ENCODE results near the gene NRXN3.

DNA sequence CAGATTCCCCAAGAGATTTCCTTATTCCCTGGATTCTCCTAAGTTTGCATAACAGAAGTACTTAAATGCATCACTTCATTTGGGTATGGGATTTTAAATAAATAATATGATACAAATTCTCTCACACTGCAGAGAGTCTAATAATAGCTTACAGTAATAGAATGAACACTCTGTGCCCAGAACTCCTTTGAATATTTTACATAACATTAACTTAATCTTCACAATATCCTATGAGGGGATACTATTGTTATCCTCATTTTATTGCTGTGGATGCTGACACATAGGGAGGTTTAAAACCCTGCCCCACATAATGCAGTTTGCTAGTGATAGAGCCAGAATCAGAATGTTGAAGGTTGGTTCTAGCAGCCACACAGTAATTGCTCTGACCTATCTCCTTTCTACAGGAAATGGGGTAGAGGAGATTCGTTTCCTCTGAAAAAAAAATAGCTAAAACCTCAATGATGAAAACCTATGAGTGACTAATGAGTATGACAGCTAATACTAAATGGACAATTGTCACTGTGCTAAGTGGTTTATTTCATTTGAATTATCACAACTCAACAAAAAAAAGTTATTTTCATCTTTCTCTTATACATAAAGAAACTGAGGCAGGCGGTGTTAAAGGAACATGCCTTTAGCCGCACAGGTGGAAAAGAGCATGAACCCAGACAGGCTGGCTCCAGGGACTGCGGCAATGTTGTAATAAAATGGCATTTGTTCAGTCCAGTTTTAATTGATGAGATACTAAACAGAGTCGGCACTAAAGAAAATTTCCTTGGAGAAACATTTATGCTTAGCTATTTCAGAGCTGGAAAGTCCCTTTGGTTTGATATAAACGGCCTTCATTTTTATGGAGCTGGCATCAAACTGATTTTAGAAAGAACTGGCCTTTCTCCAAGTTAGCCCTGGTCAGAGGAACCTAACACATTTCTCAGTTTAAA lies 880.9 kb downstream of the NRXN3 start:
- TF ChIP-seq JUND (IDR thresholded peaks at IDR 0.05) = no peak
- TF ChIP-seq, protein P1, sequence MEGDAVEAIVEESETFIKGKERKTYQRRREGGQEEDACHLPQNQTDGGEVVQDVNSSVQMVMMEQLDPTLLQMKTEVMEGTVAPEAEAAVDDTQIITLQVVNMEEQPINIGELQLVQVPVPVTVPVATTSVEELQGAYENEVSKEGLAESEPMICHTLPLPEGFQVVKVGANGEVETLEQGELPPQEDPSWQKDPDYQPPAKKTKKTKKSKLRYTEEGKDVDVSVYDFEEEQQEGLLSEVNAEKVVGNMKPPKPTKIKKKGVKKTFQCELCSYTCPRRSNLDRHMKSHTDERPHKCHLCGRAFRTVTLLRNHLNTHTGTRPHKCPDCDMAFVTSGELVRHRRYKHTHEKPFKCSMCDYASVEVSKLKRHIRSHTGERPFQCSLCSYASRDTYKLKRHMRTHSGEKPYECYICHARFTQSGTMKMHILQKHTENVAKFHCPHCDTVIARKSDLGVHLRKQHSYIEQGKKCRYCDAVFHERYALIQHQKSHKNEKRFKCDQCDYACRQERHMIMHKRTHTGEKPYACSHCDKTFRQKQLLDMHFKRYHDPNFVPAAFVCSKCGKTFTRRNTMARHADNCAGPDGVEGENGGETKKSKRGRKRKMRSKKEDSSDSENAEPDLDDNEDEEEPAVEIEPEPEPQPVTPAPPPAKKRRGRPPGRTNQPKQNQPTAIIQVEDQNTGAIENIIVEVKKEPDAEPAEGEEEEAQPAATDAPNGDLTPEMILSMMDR (IDR thresholded peaks at IDR 0.05; ENCODE audit: low read depth, low read length, missing input control) = no peak
- TF ChIP-seq, protein P2, sequence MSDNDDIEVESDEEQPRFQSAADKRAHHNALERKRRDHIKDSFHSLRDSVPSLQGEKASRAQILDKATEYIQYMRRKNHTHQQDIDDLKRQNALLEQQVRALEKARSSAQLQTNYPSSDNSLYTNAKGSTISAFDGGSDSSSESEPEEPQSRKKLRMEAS (IDR thresholded peaks at IDR 0.05) = no peak
- TF ChIP-seq, protein P3, sequence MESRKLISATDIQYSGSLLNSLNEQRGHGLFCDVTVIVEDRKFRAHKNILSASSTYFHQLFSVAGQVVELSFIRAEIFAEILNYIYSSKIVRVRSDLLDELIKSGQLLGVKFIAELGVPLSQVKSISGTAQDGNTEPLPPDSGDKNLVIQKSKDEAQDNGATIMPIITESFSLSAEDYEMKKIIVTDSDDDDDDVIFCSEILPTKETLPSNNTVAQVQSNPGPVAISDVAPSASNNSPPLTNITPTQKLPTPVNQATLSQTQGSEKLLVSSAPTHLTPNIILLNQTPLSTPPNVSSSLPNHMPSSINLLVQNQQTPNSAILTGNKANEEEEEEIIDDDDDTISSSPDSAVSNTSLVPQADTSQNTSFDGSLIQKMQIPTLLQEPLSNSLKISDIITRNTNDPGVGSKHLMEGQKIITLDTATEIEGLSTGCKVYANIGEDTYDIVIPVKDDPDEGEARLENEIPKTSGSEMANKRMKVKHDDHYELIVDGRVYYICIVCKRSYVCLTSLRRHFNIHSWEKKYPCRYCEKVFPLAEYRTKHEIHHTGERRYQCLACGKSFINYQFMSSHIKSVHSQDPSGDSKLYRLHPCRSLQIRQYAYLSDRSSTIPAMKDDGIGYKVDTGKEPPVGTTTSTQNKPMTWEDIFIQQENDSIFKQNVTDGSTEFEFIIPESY (IDR thresholded peaks at IDR 0.05) = no peak
- TF ChIP-seq, protein P4, sequence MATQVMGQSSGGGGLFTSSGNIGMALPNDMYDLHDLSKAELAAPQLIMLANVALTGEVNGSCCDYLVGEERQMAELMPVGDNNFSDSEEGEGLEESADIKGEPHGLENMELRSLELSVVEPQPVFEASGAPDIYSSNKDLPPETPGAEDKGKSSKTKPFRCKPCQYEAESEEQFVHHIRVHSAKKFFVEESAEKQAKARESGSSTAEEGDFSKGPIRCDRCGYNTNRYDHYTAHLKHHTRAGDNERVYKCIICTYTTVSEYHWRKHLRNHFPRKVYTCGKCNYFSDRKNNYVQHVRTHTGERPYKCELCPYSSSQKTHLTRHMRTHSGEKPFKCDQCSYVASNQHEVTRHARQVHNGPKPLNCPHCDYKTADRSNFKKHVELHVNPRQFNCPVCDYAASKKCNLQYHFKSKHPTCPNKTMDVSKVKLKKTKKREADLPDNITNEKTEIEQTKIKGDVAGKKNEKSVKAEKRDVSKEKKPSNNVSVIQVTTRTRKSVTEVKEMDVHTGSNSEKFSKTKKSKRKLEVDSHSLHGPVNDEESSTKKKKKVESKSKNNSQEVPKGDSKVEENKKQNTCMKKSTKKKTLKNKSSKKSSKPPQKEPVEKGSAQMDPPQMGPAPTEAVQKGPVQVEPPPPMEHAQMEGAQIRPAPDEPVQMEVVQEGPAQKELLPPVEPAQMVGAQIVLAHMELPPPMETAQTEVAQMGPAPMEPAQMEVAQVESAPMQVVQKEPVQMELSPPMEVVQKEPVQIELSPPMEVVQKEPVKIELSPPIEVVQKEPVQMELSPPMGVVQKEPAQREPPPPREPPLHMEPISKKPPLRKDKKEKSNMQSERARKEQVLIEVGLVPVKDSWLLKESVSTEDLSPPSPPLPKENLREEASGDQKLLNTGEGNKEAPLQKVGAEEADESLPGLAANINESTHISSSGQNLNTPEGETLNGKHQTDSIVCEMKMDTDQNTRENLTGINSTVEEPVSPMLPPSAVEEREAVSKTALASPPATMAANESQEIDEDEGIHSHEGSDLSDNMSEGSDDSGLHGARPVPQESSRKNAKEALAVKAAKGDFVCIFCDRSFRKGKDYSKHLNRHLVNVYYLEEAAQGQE (IDR thresholded peaks at IDR 0.05) = no peak
- no peak for TF ChIP-seq RAD21 (IDR thresholded peaks at IDR 0.05)
- no peak for TF ChIP-seq EGR1 (IDR thresholded peaks at IDR 0.05; ENCODE audit: low read depth in 2 of 2)
- TF ChIP-seq FOXA1 (IDR thresholded peaks at IDR 0.05) = no peak
